Measurements from ENCODE around the gene TAF5L. TPM values are rescaled to one million over a fixed set of nuclear protein-coding genes. Genes with fewer than 3 reads are reported as not detected.

The TAF5L gene
- total and polyA plus RNA-seq, 2 of the 13 experiments (the other 11 are each of a cell fraction or from before 2014, with no cell fraction given): 10.8 to 18.2 TPM

DNA sequence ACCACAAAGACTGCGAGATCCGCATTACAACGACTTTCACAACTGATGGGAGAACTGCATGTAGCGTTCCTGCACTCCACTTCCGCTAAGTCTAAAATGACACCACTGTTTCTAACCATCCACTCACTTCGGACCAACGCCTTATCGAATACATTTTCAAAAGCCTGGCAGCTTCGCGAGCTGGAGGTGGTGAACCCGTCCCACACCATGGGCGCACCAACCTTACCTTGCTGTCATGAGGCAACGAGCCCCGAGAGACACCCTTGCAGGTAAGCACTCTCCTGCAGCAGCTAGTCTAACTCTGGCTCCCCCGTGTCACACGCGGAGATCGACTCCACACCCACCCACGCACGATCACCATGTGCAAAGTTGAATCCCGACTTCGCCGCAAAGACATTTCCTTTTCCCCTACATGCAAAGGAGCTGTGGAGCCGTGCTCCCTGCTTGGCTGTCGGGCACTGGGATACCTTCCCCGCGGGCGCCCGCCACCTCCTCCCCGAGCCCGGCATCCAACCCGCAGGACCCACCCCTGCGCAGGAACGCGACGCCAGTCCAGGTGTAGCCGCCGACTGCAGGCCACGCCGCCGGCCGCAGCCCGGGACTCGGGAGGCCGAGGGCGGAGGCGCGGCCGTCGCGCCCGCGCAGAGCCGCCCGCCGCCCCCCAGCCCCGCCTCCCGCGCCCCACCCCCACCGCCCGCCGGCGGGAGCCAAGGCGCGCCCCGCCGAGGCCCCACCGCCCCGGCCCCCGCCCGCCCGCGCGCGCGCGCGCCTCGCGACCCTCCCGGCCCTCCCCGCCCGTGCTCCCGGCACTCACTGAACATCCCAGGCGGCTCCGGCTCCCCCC is 629 bp downstream of the TAF5L start (continued):
- TF ChIP-seq, protein P1, sequence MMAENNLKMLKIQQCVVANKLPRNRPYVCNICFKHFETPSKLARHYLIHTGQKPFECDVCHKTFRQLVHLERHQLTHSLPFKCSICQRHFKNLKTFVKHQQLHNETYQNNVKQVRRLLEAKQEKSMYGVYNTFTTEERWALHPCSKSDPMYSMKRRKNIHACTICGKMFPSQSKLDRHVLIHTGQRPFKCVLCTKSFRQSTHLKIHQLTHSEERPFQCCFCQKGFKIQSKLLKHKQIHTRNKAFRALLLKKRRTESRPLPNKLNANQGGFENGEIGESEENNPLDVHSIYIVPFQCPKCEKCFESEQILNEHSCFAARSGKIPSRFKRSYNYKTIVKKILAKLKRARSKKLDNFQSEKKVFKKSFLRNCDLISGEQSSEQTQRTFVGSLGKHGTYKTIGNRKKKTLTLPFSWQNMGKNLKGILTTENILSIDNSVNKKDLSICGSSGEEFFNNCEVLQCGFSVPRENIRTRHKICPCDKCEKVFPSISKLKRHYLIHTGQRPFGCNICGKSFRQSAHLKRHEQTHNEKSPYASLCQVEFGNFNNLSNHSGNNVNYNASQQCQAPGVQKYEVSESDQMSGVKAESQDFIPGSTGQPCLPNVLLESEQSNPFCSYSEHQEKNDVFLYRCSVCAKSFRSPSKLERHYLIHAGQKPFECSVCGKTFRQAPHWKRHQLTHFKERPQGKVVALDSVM (CRISPR knock-in tag; IDR thresholded peaks at IDR 0.05): peak; percentile 71; the same call in 1 of the 2 replicates
- TF ChIP-seq ZSCAN9 (CRISPR knock-in tag; IDR thresholded peaks at IDR 0.05; ENCODE audit: borderline replicate concordance) (0 out of 2 replicates have a peak, but pooled peaks have one; percentile 15), NFIC (IDR thresholded peaks at IDR 0.05; ENCODE audit: low read length) (no peak), SRSF4 (IDR thresholded peaks at IDR 0.05; ENCODE audit: low read depth, low read length, poor library complexity, severe bottlenecking) (no peak), PHF20 (CRISPR knock-in tag; IDR thresholded peaks at IDR 0.05) (peak; percentile 36; the same call in 1 of the 2 replicates), ZIK1 (CRISPR knock-in tag; IDR thresholded peaks at IDR 0.05; ENCODE audit: borderline replicate concordance, low read depth) (no peak), DR1 (CRISPR knock-in tag; IDR thresholded peaks at IDR 0.05) (no peak), ZNF660 (CRISPR knock-in tag; IDR thresholded peaks at IDR 0.05; ENCODE audit: borderline replicate concordance, low read depth) (no peak), HNRNPH1 (optimal IDR thresholded peaks at IDR 0.05; ENCODE audit: low read depth, low read length) (no peak)
- TF ChIP-seq, protein P2, sequence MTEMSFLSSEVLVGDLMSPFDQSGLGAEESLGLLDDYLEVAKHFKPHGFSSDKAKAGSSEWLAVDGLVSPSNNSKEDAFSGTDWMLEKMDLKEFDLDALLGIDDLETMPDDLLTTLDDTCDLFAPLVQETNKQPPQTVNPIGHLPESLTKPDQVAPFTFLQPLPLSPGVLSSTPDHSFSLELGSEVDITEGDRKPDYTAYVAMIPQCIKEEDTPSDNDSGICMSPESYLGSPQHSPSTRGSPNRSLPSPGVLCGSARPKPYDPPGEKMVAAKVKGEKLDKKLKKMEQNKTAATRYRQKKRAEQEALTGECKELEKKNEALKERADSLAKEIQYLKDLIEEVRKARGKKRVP (CRISPR knock-in tag; IDR thresholded peaks at IDR 0.05): no peak
- TF ChIP-seq, protein P3, sequence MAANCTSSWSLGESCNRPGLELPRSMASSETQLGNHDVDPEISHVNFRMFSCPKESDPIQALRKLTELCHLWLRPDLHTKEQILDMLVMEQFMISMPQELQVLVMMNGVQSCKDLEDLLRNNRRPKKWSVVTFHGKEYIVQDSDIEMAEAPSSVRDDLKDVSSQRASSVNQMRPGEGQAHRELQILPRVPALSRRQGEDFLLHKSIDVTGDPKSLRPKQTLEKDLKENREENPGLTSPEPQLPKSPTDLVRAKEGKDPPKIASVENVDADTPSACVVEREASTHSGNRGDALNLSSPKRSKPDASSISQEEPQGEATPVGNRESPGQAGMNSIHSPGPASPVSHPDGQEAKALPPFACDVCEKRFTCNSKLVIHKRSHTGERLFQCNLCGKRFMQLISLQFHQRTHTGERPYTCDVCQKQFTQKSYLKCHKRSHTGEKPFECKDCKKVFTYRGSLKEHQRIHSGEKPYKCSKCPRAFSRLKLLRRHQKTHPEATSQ (CRISPR knock-in tag; IDR thresholded peaks at IDR 0.05; ENCODE audit: borderline replicate concordance): no peak
- TF ChIP-seq, protein P4, sequence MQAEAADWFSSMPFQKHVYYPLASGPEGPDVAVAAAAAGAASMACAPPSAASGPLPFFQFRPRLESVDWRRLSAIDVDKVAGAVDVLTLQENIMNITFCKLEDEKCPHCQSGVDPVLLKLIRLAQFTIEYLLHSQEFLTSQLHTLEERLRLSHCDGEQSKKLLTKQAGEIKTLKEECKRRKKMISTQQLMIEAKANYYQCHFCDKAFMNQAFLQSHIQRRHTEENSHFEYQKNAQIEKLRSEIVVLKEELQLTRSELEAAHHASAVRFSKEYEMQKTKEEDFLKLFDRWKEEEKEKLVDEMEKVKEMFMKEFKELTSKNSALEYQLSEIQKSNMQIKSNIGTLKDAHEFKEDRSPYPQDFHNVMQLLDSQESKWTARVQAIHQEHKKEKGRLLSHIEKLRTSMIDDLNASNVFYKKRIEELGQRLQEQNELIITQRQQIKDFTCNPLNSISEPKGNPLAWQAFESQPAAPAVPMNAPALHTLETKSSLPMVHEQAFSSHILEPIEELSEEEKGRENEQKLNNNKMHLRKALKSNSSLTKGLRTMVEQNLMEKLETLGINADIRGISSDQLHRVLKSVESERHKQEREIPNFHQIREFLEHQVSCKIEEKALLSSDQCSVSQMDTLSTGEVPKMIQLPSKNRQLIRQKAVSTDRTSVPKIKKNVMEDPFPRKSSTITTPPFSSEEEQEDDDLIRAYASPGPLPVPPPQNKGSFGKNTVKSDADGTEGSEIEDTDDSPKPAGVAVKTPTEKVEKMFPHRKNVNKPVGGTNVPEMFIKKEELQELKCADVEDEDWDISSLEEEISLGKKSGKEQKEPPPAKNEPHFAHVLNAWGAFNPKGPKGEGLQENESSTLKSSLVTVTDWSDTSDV (CRISPR knock-in tag; IDR thresholded peaks at IDR 0.05): peak; percentile 77; the same call in 1 of the 2 replicates
- TF ChIP-seq, protein P5, sequence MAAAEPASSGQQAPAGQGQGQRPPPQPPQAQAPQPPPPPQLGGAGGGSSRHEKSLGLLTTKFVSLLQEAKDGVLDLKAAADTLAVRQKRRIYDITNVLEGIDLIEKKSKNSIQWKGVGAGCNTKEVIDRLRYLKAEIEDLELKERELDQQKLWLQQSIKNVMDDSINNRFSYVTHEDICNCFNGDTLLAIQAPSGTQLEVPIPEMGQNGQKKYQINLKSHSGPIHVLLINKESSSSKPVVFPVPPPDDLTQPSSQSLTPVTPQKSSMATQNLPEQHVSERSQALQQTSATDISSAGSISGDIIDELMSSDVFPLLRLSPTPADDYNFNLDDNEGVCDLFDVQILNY (CRISPR knock-in tag; conservative IDR thresholded peaks at IDR 0.05): no peak
- TF ChIP-seq, protein P6, sequence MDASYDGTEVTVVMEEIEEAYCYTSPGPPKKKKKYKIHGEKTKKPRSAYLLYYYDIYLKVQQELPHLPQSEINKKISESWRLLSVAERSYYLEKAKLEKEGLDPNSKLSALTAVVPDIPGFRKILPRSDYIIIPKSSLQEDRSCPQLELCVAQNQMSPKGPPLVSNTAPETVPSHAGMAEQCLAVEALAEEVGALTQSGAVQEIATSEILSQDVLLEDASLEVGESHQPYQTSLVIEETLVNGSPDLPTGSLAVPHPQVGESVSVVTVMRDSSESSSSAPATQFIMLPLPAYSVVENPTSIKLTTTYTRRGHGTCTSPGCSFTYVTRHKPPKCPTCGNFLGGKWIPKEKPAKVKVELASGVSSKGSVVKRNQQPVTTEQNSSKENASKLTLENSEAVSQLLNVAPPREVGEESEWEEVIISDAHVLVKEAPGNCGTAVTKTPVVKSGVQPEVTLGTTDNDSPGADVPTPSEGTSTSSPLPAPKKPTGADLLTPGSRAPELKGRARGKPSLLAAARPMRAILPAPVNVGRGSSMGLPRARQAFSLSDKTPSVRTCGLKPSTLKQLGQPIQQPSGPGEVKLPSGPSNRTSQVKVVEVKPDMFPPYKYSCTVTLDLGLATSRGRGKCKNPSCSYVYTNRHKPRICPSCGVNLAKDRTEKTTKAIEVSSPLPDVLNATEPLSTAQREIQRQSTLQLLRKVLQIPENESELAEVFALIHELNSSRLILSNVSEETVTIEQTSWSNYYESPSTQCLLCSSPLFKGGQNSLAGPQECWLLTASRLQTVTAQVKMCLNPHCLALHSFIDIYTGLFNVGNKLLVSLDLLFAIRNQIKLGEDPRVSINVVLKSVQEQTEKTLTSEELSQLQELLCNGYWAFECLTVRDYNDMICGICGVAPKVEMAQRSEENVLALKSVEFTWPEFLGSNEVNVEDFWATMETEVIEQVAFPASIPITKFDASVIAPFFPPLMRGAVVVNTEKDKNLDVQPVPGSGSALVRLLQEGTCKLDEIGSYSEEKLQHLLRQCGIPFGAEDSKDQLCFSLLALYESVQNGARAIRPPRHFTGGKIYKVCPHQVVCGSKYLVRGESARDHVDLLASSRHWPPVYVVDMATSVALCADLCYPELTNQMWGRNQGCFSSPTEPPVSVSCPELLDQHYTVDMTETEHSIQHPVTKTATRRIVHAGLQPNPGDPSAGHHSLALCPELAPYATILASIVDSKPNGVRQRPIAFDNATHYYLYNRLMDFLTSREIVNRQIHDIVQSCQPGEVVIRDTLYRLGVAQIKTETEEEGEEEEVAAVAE (CRISPR knock-in tag; IDR thresholded peaks at IDR 0.05; ENCODE audit: borderline replicate concordance): 0 out of 2 replicates have a peak, but pooled peaks have one; percentile 19
